ENCODE data around the gene RUBCNL. TPM values are rescaled to one million over a fixed set of nuclear protein-coding genes. Genes with fewer than 3 reads are reported as not detected.
A peak's percentile ranks its signal among the peaks of the same experiment; 100 is the strongest.

RUBCNL gene
- total RNA-seq, 1 donor from 2014 or later, result 3.5 TPM

DNA sequence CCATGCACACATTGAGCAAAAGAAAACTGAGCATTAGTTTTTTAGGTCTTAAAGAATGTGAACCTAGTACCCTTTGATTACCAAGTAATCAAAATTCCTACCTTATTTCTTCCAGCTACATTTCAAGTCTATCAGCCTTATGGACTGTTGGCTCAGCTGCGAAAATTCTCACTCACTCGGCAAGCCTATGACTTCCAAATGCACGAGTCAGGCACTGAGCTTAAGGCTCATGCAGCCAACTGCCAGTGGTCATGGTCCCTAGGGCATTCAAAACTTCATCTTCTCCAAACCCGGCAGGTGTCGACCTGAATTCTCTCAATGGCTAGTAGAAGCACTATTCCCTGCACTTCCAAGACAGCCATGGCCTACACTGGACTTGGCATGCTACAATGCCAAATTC is 41.2 kb downstream of the RUBCNL start:
- H3K27ac ChIP-seq, result no peak overlapping the region
- H3K4me1 ChIP-seq, result peaks cover 10% of the 10 kb centered on the region
- no peaks in the 10 kb centered on the region for H3K27me3 ChIP-seq (ENCODE audit: low read depth)
- TF ChIP-seq, protein P1, sequence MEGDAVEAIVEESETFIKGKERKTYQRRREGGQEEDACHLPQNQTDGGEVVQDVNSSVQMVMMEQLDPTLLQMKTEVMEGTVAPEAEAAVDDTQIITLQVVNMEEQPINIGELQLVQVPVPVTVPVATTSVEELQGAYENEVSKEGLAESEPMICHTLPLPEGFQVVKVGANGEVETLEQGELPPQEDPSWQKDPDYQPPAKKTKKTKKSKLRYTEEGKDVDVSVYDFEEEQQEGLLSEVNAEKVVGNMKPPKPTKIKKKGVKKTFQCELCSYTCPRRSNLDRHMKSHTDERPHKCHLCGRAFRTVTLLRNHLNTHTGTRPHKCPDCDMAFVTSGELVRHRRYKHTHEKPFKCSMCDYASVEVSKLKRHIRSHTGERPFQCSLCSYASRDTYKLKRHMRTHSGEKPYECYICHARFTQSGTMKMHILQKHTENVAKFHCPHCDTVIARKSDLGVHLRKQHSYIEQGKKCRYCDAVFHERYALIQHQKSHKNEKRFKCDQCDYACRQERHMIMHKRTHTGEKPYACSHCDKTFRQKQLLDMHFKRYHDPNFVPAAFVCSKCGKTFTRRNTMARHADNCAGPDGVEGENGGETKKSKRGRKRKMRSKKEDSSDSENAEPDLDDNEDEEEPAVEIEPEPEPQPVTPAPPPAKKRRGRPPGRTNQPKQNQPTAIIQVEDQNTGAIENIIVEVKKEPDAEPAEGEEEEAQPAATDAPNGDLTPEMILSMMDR (IDR thresholded peaks at IDR 0.05), result no peak
- intact Hi-C loops (cut with DNase I), result no loop called here
- no peak overlapping the region for H3K4me3 ChIP-seq
- H3K36me3 ChIP-seq, result no peaks in the 10 kb centered on the region
- no peak for DNase-seq
- no peak for ATAC-seq
- no peaks in the 10 kb centered on the region for H3K9me3 ChIP-seq

DNA sequence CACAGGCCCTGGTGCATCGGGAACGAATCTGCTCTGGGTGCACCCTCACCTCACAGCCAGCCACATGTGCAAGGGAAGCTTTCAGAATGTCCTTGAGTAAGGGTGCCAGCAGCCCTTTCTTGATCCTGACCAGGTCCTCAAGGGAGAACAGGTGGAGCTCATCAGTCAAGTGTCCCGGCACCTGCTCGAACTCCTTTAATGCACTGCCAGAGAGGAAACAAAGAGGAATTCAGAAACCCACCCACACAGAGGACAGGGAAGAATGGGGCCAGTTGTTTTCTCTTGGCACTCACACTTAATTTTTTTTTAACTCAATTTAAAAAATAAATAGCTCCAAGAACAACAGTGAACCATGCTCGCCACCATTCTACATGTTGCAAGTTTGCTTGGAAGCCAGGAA is 41.7 kb downstream of the RUBCNL start:
- intact Hi-C loops (cut with DNase I), result no loop called here
- TF ChIP-seq, protein P1 (IDR thresholded peaks at IDR 0.05), result no peak

DNA sequence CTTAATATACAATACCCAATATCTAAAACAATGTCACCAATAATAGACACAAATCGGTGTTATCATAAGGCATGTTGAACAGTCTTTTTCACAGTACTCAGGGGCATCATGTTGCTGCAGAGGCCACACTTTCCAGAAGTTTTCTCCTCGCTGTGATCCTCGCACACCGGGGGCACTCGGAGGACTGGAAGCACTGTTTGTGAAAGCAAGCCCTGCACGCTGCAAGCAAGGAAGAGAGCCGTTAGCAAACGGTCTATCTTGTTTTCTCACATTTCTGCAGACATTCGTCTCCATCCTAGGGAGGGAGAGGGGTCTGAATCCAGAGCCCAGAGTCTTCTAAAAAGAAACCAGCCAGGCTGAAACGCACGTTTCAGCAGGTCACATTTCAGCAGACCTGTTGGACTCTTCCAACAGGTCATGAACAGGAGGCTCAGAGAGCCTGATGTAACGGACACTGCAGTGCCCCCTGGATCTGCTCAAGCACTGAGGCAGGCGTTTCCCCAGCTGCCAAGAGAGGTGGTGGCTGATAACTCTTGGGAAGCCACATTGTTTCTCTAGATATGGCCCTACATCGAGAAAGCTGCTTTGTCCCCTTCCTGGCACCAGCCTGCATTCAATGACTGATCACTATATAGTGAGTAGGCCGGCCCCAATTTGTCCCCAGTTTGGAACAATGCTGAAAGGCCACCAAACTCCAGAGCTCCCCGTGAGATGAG is 43.6 kb downstream of the RUBCNL start:
- intact Hi-C loops (cut with DNase I), result no loop called here

More for the DNA sequence above, 41.7 kb downstream of the RUBCNL start:
- H3K4me3 ChIP-seq, result no peak overlapping the region
- H3K36me3 ChIP-seq, result no peaks in the 10 kb centered on the region
- no peak for ATAC-seq
- no peaks in the 10 kb centered on the region for H3K9me3 ChIP-seq
- H3K27ac ChIP-seq, result no peak overlapping the region
- DNase-seq, result no peak
- no peaks in the 10 kb centered on the region for H3K27me3 ChIP-seq (ENCODE audit: low read depth)
- peaks cover 14% of the 10 kb centered on the region for H3K4me1 ChIP-seq

DNA sequence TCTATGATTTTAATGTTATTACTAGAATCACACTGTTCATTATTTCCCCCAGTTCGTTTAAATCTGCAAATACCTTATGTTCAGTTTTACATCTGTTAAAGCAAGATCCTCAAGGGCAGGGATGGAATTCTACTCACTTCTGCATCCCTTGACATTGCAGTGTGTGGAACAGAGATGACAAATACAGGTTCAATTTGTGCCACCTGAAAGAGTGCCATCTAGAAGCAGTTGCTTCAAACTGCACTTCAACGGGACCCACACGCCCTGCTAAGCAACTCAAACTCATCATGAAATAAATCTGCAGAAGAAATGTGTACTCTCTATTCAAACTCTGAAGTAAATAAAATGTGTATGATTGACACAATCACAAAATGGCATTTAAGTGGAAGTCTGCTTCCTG is 44.5 kb downstream of the RUBCNL start:
- intact Hi-C loops (cut with DNase I), result no loop called here
- Histone ChIP-seq H3K27me3 (ENCODE audit: low read depth) (no peaks in the 10 kb centered on the region), H3K4me1 (peaks cover 22% of the 10 kb centered on the region), H3K27ac (no peak overlapping the region), H3K4me3 (no peak overlapping the region), H3K36me3 (no peaks in the 10 kb centered on the region), H3K9me3 (no peaks in the 10 kb centered on the region)
- TF ChIP-seq, protein P1 (IDR thresholded peaks at IDR 0.05), result no peak
- DNase-seq (no peak), ATAC-seq (no peak)

More for the DNA sequence above, 43.6 kb downstream of the RUBCNL start:
- H3K27me3 ChIP-seq (ENCODE audit: low read depth), result no peaks in the 10 kb centered on the region
- DNase-seq (no peak), ATAC-seq (no peak)
- no peak overlapping the region for H3K27ac ChIP-seq
- H3K36me3 ChIP-seq, result no peaks in the 10 kb centered on the region
- H3K4me1 ChIP-seq, result peaks cover 17% of the 10 kb centered on the region
- H3K4me3 ChIP-seq, result no peak overlapping the region
- no peaks in the 10 kb centered on the region for H3K9me3 ChIP-seq
- TF ChIP-seq, protein P1 (IDR thresholded peaks at IDR 0.05), result no peak

DNA sequence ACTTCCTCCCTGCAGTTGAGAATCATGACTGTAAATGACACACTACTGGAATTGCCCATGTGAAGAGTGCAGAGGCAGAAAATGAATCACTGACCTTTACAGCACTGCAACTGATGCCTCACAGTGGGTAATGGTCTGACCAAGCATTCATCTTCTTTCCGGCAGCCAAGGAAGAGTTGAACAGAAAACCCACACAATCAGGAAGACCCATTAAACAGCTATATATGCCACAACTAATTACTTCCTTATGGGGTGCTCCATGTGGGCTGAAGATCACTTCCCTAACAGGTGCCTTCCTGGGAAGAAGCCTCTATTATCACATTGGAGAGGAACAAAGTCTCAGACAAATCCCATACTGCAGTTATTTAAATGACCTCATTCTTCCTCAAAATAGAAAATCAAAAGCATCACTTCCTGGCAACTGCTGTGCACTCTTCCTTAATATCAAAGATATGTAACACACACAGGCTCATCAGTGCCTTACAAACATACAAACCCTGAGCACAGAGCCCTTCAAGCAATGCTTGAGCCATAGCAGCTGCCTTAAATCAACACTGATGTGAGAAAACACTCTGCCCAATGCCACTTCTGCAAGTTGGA is 45.8 kb downstream of the RUBCNL start:
- DNase-seq (no peak), ATAC-seq (peak; percentile 58 to 63)
- intact Hi-C loops (cut with DNase I), result no loop called here
- no peaks in the 10 kb centered on the region for H3K9me3 ChIP-seq
- H3K4me1 ChIP-seq, result peaks cover 22% of the 10 kb centered on the region
- TF ChIP-seq, protein P1 (IDR thresholded peaks at IDR 0.05), result no peak
- H3K36me3 ChIP-seq, result no peaks in the 10 kb centered on the region
- H3K27me3 ChIP-seq (ENCODE audit: low read depth), result no peaks in the 10 kb centered on the region
- H3K27ac ChIP-seq, result peak overlapping the region; percentile 48
- H3K4me3 ChIP-seq, result no peak overlapping the region

All from lower lobe of right lung (tissue), 2 donors.